Neural cell (in vitro differentiated cells): ENCODE data around the gene BEND5. TPM values are rescaled to one million over a fixed set of nuclear protein-coding genes. Genes with fewer than 3 reads are reported as not detected.

Experiments
- H2AFZ ChIP-seq: fragments of 200-600, 300-800 bp; sonication (generic), shearing (Covaris generic); 2 replicates; pipeline ENCODE4 v1.6.0; 2014; ENCODE audit warnings: low read depth, mild to moderate bottlenecking, antibody characterized with exemption, low read length, moderate library complexity
- H3F3A ChIP-seq: fragments of 200-600 bp; shearing (Covaris generic); 2 replicates; pipeline ENCODE4 v1.6.1; 2016; ENCODE audit warnings: mild to moderate bottlenecking, moderate library complexity, mixed read lengths, antibody characterized with exemption, low read length; ENCODE audit not compliant: insufficient read depth, poor library complexity, severe bottlenecking
- H3K27ac ChIP-seq: fragments of 200-600, 300-800 bp; sonication (generic), shearing (Covaris generic); 2 replicates; pipeline ENCODE4 v1.5.1; 2014; ENCODE audit warnings: mild to moderate bottlenecking, low read length, moderate library complexity
- H3K27me3 ChIP-seq: fragments of 300-800, 200-600 bp; sonication (generic), shearing (Covaris generic); 2 replicates; pipeline ENCODE4 v1.6.0; 2014; ENCODE audit warnings: mild to moderate bottlenecking, low read depth, low read length, moderate library complexity; ENCODE audit not compliant: insufficient read depth
- H3K36me3 ChIP-seq: fragments of 300-800, 200-600 bp; sonication (generic), shearing (Covaris generic); 2 replicates; pipeline ENCODE4 v1.5.1; 2014; ENCODE audit warnings: mild to moderate bottlenecking, antibody characterized with exemption, low read length, moderate library complexity; ENCODE audit not compliant: insufficient read depth
- H3K4me2 ChIP-seq: fragments of 300-800, 200-600 bp; sonication (generic), shearing (Covaris generic); 2 replicates; pipeline ENCODE4 v1.6.0; 2014; ENCODE audit warnings: mild to moderate bottlenecking, low read length
- H3K4me3 ChIP-seq: fragments of 300-800, 200-600 bp; sonication (generic), shearing (Covaris generic); 2 replicates; pipeline ENCODE4 v1.5.1; 2014; ENCODE audit warnings: mild to moderate bottlenecking, low read length, moderate library complexity
- H3K79me2 ChIP-seq: fragments of 200-600 bp; shearing (Covaris generic); replicated peaks from 2 replicates; pipeline ENCODE4 v1.6.0; 2014; ENCODE audit warnings: mild to moderate bottlenecking, low read length, moderate library complexity; ENCODE audit not compliant: insufficient read depth
- H3K9ac ChIP-seq: fragments of 300-800, 200-600 bp; sonication (generic), shearing (Covaris generic); 2 replicates; pipeline ENCODE4 v1.6.1; 2016; ENCODE audit warnings: mild to moderate bottlenecking, low read length, mixed read lengths
- H3K9me2 ChIP-seq: fragments of 200-600 bp; shearing (Covaris generic); 2 replicates; pipeline ENCODE4 v1.6.1; 2016; ENCODE audit warnings: mild to moderate bottlenecking, low read length, mixed read lengths; ENCODE audit not compliant: insufficient read depth
- H3K9me3 ChIP-seq: fragments of 200-600, 300-800 bp; sonication (generic), shearing (Covaris generic); 2 replicates; pipeline ENCODE4 v1.6.1; 2016; ENCODE audit warnings: mild to moderate bottlenecking, mixed run types, low read length, moderate library complexity, mixed read lengths
- H4K20me1 ChIP-seq: fragments of 200-600 bp; shearing (Covaris generic); 2 replicates; pipeline ENCODE4 v1.6.1; 2016; ENCODE audit warnings: mild to moderate bottlenecking, mixed run types; ENCODE audit not compliant: insufficient read depth
- CTCF ChIP-seq: fragments of 450-650 bp; IDR thresholded peaks from 2 replicates; pipeline ENCODE4 v1.5.1; 2014; ENCODE audit warnings: antibody characterized with exemption, mild to moderate bottlenecking, moderate library complexity; ENCODE audit not compliant: poor library complexity, severe bottlenecking
- EP300 ChIP-seq: fragments of 450-650 bp; conservative IDR thresholded peaks from 2 replicates; pipeline ENCODE4 v1.6.1; 2014; ENCODE audit warnings: antibody characterized with exemption, mild to moderate bottlenecking, moderate library complexity; ENCODE audit not compliant: poor library complexity, severe bottlenecking
- EZH2 ChIP-seq: fragments of 200-600, 300-800 bp; shearing (Covaris generic), sonication (generic); IDR thresholded peaks from 2 replicates; pipeline ENCODE4 v1.6.1; 2014; ENCODE audit warnings: antibody characterized with exemption, low read length, borderline replicate concordance, mild to moderate bottlenecking; ENCODE audit not compliant: insufficient read depth, poor library complexity, severe bottlenecking
- MXI1 ChIP-seq: fragments of 450-650 bp; conservative IDR thresholded peaks from 2 replicates; pipeline ENCODE4 v1.6.1; 2014; ENCODE audit warnings: antibody characterized with exemption, mild to moderate bottlenecking; ENCODE audit not compliant: poor library complexity, severe bottlenecking
- POLR2AphosphoS5 ChIP-seq: IDR thresholded peaks from 2 replicates; pipeline ENCODE4 v1.6.1; 2012
- RAD21 ChIP-seq: fragments of 450-650 bp; conservative IDR thresholded peaks from 2 replicates; pipeline ENCODE4 v1.6.1; 2014; ENCODE audit warnings: antibody characterized with exemption, mild to moderate bottlenecking, moderate library complexity
- REST ChIP-seq: IDR thresholded peaks from 2 replicates; pipeline ENCODE4 v1.6.1; 2012; ENCODE audit warnings: borderline replicate concordance
- SMC3 ChIP-seq: fragments of 450-650 bp; conservative IDR thresholded peaks from 2 replicates; pipeline ENCODE4 v1.6.1; 2014; ENCODE audit warnings: antibody characterized with exemption, mild to moderate bottlenecking, moderate library complexity; ENCODE audit not compliant: poor library complexity
- TAF1 ChIP-seq: IDR thresholded peaks from 2 replicates; pipeline ENCODE4 v1.6.1; 2012; ENCODE audit warnings: low read depth
- polyA plus RNA-seq: library from polyadenylated mRNA; depleted of rRNA; stranded (reverse); fragments of >200 nt; gene quantifications from 2 replicates; pipeline ENCODE4 v1.2.3, GENCODE V29; 2014

BEND5 gene
- polyA plus RNA-seq, 1 donor from 2014 or later = 64.9 TPM

GRCh38 chr1:48820491-48820890, 43.8 kb upstream of the BEND5 start:
- no peaks in the 10 kb centered on the region for H3K9me3 ChIP-seq
- TF ChIP-seq TAF1 (no peak), CTCF (no peak), MXI1 (no peak), EP300 (no peak), POLR2AphosphoS5 (no peak), REST (no peak), EZH2 (no peak), SMC3 (no peak), RAD21 (no peak)
- H3K79me2 ChIP-seq = no peaks in the 10 kb centered on the region
- no peaks in the 10 kb centered on the region for H4K20me1 ChIP-seq
- H3K27me3 ChIP-seq = no peaks in the 10 kb centered on the region
- no peaks in the 10 kb centered on the region for H3F3A ChIP-seq
- no peak overlapping the region for H3K27ac ChIP-seq
- no peak overlapping the region for H3K4me2 ChIP-seq
- H3K9ac ChIP-seq = no peak overlapping the region
- no peak overlapping the region for H2AFZ ChIP-seq
- H3K9me2 ChIP-seq = no peaks in the 10 kb centered on the region
- no peak overlapping the region for H3K4me3 ChIP-seq
- H3K36me3 ChIP-seq = no peaks in the 10 kb centered on the region

- H3K9me3 ChIP-seq = no peaks in the 10 kb centered on the region
- H3K27me3 ChIP-seq = no peaks in the 10 kb centered on the region
- no peaks in the 10 kb centered on the region for H3K9me2 ChIP-seq
- no peak overlapping the region for H3K4me3 ChIP-seq
- no peaks in the 10 kb centered on the region for H4K20me1 ChIP-seq
- no peaks in the 10 kb centered on the region for H3F3A ChIP-seq
- no peak for TF ChIP-seq REST
- TF ChIP-seq MXI1 = no peak
- TF ChIP-seq RAD21 = peak; percentile 44
- peak; percentile 50 for TF ChIP-seq CTCF
- TF ChIP-seq EZH2 = no peak
- peak; percentile 42 for TF ChIP-seq SMC3
- no peak for TF ChIP-seq POLR2AphosphoS5
- no peak overlapping the region for H3K9ac ChIP-seq
- H3K4me2 ChIP-seq = no peak overlapping the region
- H3K79me2 ChIP-seq = no peaks in the 10 kb centered on the region
- H3K27ac ChIP-seq = no peak overlapping the region
- no peak overlapping the region for H2AFZ ChIP-seq
- H3K36me3 ChIP-seq = no peaks in the 10 kb centered on the region
Observed at GRCh38 chr1:48817505-48818114, 40.9 kb upstream of the BEND5 start.
